Liver (tissue), 9 donors: ENCODE data around the gene KRT81. TPM values are rescaled to one million over a fixed set of nuclear protein-coding genes. Genes with fewer than 3 reads are reported as not detected.

Experiments
- DNase-seq: peaks from one replicate; pipeline ENCODE4 v3.0.0-alpha.2; 2017; ENCODE audit warnings: low spot score
- H3K27ac ChIP-seq, 2 donors: one replicate each; pipeline ENCODE4 v1.7.0; 2013; ENCODE audit warnings: inconsistent platforms in 2 of 2, low read length in 2 of 2, control low read depth in 1 of 2, low read depth in 1 of 2, mild to moderate bottlenecking in 1 of 2
- H3K27me3 ChIP-seq, 4 donors: one replicate each; pipeline versions ENCODE4 v1.6.1 to v1.7.0; 2013; ENCODE audit warnings: low read length in 3 of 4, inconsistent platforms in 1 of 4, mild to moderate bottlenecking in 1 of 4, moderate library complexity in 1 of 4; ENCODE audit not compliant: control insufficient read depth in 4 of 4, insufficient read depth in 4 of 4
- H3K36me3 ChIP-seq, 4 donors: one replicate each; pipeline versions ENCODE4 v1.6.1 to v1.7.0; 2013; ENCODE audit warnings: low read length in 3 of 4, mild to moderate bottlenecking in 3 of 4, low read depth in 1 of 4, moderate library complexity in 1 of 4; ENCODE audit not compliant: control insufficient read depth in 4 of 4, insufficient read depth in 3 of 4
- H3K4me1 ChIP-seq, 4 donors: one replicate each; pipeline versions ENCODE4 v1.6.1 to v1.7.0; 2013; ENCODE audit warnings: low read length in 3 of 4, mild to moderate bottlenecking in 3 of 4, moderate library complexity in 1 of 4; ENCODE audit not compliant: control insufficient read depth in 4 of 4, insufficient read depth in 4 of 4
- H3K4me3 ChIP-seq, 3 donors: one replicate each; pipeline versions ENCODE4 v1.6.1 to v1.7.0; 2013; ENCODE audit warnings: low read length in 3 of 3, control low read depth in 1 of 3, low read depth in 1 of 3, mild to moderate bottlenecking in 1 of 3
- H3K9ac ChIP-seq, 2 donors: one replicate each; pipeline ENCODE4 v1.7.0; 2013; ENCODE audit warnings: low read length in 2 of 2, mild to moderate bottlenecking in 2 of 2, moderate library complexity in 2 of 2, control low read depth in 1 of 2, low read depth in 1 of 2
- H3K9me3 ChIP-seq, 4 donors: one replicate each; pipeline versions ENCODE4 v1.6.1 to v1.7.0; 2013; ENCODE audit warnings: low read length in 3 of 4; ENCODE audit not compliant: control insufficient read depth in 4 of 4
- ATF3 ChIP-seq: IDR thresholded peaks from 2 replicates; pipeline ENCODE4 v1.6.1; 2016; ENCODE audit warnings: antibody characterized with exemption
- CTCF ChIP-seq: fragments of 150-350 bp; IDR thresholded peaks from 2 replicates; pipeline ENCODE4 v1.5.1; 2017; ENCODE audit warnings: improper control_type of control experiment, low read depth, low read length; ENCODE audit not compliant: missing input control
- EGR1 ChIP-seq, 2 donors: IDR thresholded peaks; 2 replicates each; pipeline ENCODE4 v1.6.1; 2016 to 2018; ENCODE audit warnings: antibody characterized with exemption in 2 of 2, low read depth in 2 of 2
- FOXA1 ChIP-seq: IDR thresholded peaks from 2 replicates; pipeline ENCODE4 v1.6.1; 2016; ENCODE audit warnings: antibody characterized with exemption
- FOXA2 ChIP-seq: IDR thresholded peaks from 2 replicates; pipeline ENCODE4 v1.6.1; 2016; ENCODE audit warnings: antibody characterized with exemption
- GABPA ChIP-seq, 2 donors: IDR thresholded peaks in 1 of 2; conservative IDR thresholded peaks in 1 of 2; 2 replicates each; pipeline ENCODE4 v1.6.1; 2016; ENCODE audit warnings: antibody characterized with exemption in 2 of 2, mild to moderate bottlenecking in 1 of 2, moderate library complexity in 1 of 2
- HNF4A ChIP-seq, 2 donors: conservative IDR thresholded peaks; 2 replicates each; pipeline ENCODE4 v1.6.1; 2016; ENCODE audit warnings: antibody characterized with exemption in 2 of 2, mild to moderate bottlenecking in 2 of 2
- HNF4G ChIP-seq: IDR thresholded peaks from 2 replicates; pipeline ENCODE4 v1.6.1; 2016; ENCODE audit warnings: antibody characterized with exemption
- JUND ChIP-seq, 2 donors: IDR thresholded peaks; 2 replicates each; pipeline ENCODE4 v1.6.1; 2016; ENCODE audit warnings: antibody characterized with exemption in 2 of 2
- MAX ChIP-seq: IDR thresholded peaks from 2 replicates; pipeline ENCODE4 v1.6.1; 2016; ENCODE audit warnings: antibody characterized with exemption
- NR2F2 ChIP-seq: IDR thresholded peaks from 2 replicates; pipeline ENCODE4 v1.6.1; 2016; ENCODE audit warnings: antibody characterized with exemption
- RAD21 ChIP-seq, 2 donors: IDR thresholded peaks; 2 replicates each; pipeline ENCODE4 v1.6.1; 2016; ENCODE audit warnings: antibody characterized with exemption in 2 of 2, mild to moderate bottlenecking in 2 of 2
- RXRA ChIP-seq, 2 donors: IDR thresholded peaks; 2 replicates each; pipeline ENCODE4 v1.6.1; 2017 to 2018; ENCODE audit warnings: antibody characterized with exemption in 2 of 2, mild to moderate bottlenecking in 1 of 2
- SP1 ChIP-seq: IDR thresholded peaks from 2 replicates; pipeline ENCODE4 v1.6.1; 2018; ENCODE audit warnings: antibody characterized with exemption, mild to moderate bottlenecking
- TAF1 ChIP-seq: conservative IDR thresholded peaks from 2 replicates; pipeline ENCODE4 v1.6.1; 2016; ENCODE audit warnings: antibody characterized with exemption, mild to moderate bottlenecking
- YY1 ChIP-seq: IDR thresholded peaks from 2 replicates; pipeline ENCODE4 v1.6.1; 2016; ENCODE audit warnings: antibody characterized with exemption, mild to moderate bottlenecking
- WGBS: extraction: QIAGEN DNeasy Blood & Tissue Kit; methylation state at CpG from one replicate; pipeline ENCODE4 v1.1.7; 2013; 5-methylcytosine and 5-hydroxymethylcytosine counted together
- polyA plus RNA-seq, 2 donors: library from polyadenylated mRNA; stranded (reverse) in 1 of 2; unstranded in 1 of 2; fragments of 200-250 nt in 1 of 2; fragments of >200 nt in 1 of 2; fragmentation: Nextera tagmentation in 1 of 2; extraction: Ambion mirVana in 1 of 2; gene quantifications; one replicate each; pipeline versions ENCODE4 v1.2.1 to v1.2.3, GENCODE V29; 2013 to 2015
- total RNA-seq, 2 donors: library from RNA; depleted of rRNA; stranded (reverse); fragments of >200 nt; gene quantifications; one replicate each; pipeline ENCODE4 v1.2.3, GENCODE V29; 2014
- TF ChIP-seq, protein P1 (sequence below): IDR thresholded peaks from 2 replicates; pipeline ENCODE4 v1.6.1; 2016; ENCODE audit warnings: antibody characterized with exemption
- TF ChIP-seq, protein P2 (sequence below): IDR thresholded peaks from 2 replicates; pipeline ENCODE4 v1.6.1; 2016; ENCODE audit warnings: antibody characterized with exemption, mild to moderate bottlenecking
- donor health status: healthy.
- donor health status: healthy.
- donor health status: healthy.
- donor health status: healthy.
- donor health status: healthy.

KRT81 gene
- total and polyA plus RNA-seq, 4 donors, result not detected

DNA sequence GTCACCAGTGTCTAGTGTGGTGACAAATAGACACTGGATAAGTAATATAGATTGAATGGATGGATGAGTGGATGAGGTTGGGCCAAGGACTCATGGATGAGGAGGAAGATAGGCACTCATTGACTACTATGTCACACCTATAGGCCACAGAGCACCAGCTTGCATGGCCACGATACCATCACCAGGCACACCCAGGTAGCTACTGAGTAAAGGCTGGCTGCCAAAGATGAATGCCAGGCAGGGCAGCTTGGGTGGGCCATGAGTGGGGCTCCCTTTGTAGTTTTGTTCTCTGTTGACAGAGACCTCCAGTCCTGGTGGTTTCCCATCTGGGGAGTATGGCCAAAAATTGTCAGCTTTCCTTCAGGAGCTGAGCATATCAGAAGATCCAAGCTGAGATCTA is 41.0 kb upstream of the KRT81 start:
- no peak for TF ChIP-seq GABPA (IDR thresholded peaks at IDR 0.05 in 1 of 2, conservative IDR thresholded peaks at IDR 0.05 in 1 of 2)
- no peak for TF ChIP-seq CTCF
- no peak for TF ChIP-seq YY1
- TF ChIP-seq, protein P1, sequence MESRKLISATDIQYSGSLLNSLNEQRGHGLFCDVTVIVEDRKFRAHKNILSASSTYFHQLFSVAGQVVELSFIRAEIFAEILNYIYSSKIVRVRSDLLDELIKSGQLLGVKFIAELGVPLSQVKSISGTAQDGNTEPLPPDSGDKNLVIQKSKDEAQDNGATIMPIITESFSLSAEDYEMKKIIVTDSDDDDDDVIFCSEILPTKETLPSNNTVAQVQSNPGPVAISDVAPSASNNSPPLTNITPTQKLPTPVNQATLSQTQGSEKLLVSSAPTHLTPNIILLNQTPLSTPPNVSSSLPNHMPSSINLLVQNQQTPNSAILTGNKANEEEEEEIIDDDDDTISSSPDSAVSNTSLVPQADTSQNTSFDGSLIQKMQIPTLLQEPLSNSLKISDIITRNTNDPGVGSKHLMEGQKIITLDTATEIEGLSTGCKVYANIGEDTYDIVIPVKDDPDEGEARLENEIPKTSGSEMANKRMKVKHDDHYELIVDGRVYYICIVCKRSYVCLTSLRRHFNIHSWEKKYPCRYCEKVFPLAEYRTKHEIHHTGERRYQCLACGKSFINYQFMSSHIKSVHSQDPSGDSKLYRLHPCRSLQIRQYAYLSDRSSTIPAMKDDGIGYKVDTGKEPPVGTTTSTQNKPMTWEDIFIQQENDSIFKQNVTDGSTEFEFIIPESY, result no peak
- TF ChIP-seq EGR1 (IDR thresholded peaks at IDR 0.05; ENCODE audit: low read depth in 2 of 2), result no peak
- TF ChIP-seq FOXA1, result no peak
- no peak for TF ChIP-seq RXRA (IDR thresholded peaks at IDR 0.05)
- TF ChIP-seq HNF4G, result no peak
- TF ChIP-seq ATF3, result no peak
- TF ChIP-seq RAD21 (IDR thresholded peaks at IDR 0.05), result no peak
- TF ChIP-seq, protein P2, sequence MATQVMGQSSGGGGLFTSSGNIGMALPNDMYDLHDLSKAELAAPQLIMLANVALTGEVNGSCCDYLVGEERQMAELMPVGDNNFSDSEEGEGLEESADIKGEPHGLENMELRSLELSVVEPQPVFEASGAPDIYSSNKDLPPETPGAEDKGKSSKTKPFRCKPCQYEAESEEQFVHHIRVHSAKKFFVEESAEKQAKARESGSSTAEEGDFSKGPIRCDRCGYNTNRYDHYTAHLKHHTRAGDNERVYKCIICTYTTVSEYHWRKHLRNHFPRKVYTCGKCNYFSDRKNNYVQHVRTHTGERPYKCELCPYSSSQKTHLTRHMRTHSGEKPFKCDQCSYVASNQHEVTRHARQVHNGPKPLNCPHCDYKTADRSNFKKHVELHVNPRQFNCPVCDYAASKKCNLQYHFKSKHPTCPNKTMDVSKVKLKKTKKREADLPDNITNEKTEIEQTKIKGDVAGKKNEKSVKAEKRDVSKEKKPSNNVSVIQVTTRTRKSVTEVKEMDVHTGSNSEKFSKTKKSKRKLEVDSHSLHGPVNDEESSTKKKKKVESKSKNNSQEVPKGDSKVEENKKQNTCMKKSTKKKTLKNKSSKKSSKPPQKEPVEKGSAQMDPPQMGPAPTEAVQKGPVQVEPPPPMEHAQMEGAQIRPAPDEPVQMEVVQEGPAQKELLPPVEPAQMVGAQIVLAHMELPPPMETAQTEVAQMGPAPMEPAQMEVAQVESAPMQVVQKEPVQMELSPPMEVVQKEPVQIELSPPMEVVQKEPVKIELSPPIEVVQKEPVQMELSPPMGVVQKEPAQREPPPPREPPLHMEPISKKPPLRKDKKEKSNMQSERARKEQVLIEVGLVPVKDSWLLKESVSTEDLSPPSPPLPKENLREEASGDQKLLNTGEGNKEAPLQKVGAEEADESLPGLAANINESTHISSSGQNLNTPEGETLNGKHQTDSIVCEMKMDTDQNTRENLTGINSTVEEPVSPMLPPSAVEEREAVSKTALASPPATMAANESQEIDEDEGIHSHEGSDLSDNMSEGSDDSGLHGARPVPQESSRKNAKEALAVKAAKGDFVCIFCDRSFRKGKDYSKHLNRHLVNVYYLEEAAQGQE, result no peak
- TF ChIP-seq NR2F2, result no peak
- TF ChIP-seq TAF1, result no peak
- TF ChIP-seq HNF4A (conservative IDR thresholded peaks at IDR 0.05), result no peak
- H3K9me3 ChIP-seq, result no peaks in the 10 kb centered on the region
- no peaks in the 10 kb centered on the region for H3K27me3 ChIP-seq
- no peaks in the 10 kb centered on the region for H3K36me3 ChIP-seq
- no peak overlapping the region for H3K27ac ChIP-seq
- no peak overlapping the region for H3K9ac ChIP-seq
- WGBS, result 100% methylated on average over 1 of the region's 1 CpG
- no peak overlapping the region for H3K4me3 ChIP-seq
- no peak for DNase-seq
- peaks cover 0 to 36% (median 24%) of the 10 kb centered on the region in 4 donors for H3K4me1 ChIP-seq

DNA sequence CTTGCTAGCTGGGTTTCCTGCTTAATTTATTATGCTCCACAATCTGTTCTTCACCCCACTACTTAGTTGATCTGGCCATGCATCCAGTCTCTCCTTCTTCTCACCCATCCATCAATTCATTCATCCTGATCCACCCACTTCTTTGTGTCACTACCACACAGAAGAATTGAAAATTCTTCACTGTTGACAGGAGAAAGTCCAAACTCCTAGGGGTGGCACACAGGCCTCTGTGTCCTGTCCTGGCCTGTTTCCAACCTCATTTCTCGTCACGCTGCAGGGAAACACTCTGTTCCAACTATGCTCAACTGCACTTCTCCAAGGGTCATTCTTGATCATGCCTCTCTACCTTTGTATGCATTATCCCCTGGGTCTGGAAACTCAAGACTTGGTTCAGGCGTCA is 40.5 kb upstream of the KRT81 start:
- no peak for DNase-seq
- no peak overlapping the region for H3K27ac ChIP-seq
- H3K36me3 ChIP-seq, result no peaks in the 10 kb centered on the region
- H3K27me3 ChIP-seq, result no peaks in the 10 kb centered on the region
- H3K9ac ChIP-seq, result no peak overlapping the region
- TF ChIP-seq RXRA (IDR thresholded peaks at IDR 0.05) (peak; percentile 16 to 61), FOXA2 (no peak), GABPA (IDR thresholded peaks at IDR 0.05 in 1 of 2, conservative IDR thresholded peaks at IDR 0.05 in 1 of 2) (no peak), JUND (IDR thresholded peaks at IDR 0.05) (no peak), HNF4A (conservative IDR thresholded peaks at IDR 0.05) (peak; percentile 72 to 76), MAX (no peak), FOXA1 (no peak), ATF3 (no peak), EGR1 (IDR thresholded peaks at IDR 0.05; ENCODE audit: low read depth in 2 of 2) (no peak), HNF4G (peak; percentile 23), YY1 (no peak), SP1 (peak; percentile 52), RAD21 (IDR thresholded peaks at IDR 0.05) (no peak), TAF1 (no peak)
- TF ChIP-seq, protein P2, result no peak
- H3K4me3 ChIP-seq, result no peak overlapping the region
- 49% methylated on average over 3 of the region's 3 CpGs for WGBS
- no peaks in the 10 kb centered on the region for H3K9me3 ChIP-seq
- H3K4me1 ChIP-seq, result peaks cover 0 to 36% (median 24%) of the 10 kb centered on the region in 4 donors
